ENCODE measurements around the gene MLPH.

MLPH gene

DNA sequence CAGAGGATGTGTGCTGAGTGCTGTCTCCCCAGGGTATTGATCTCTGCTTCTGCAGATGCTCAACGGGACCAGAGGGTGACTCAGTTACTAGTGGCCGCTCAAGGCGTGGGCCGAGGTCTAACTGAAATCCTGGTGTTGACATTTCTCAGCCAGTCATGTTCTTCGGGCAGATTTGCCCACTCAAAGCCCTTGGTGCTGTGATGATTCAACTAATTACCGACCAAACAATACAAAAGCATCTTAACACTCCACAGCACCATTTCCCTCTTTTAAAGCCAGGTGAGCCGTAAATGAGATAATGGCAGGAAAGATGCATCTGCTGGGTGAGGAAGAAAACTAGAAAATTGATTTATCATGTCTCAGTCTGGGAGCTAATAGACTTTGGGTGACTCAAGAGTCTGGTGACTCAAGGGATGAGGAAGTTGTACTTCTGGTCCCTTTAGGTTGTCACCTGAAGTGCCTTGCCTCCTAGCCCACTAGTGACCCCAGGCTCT is 46.7 kb downstream of the MLPH start:
- H3K4me3 ChIP-seq (ENCODE audit: low read depth, low read length), result no peak overlapping the region
- TF ChIP-seq, protein P1, sequence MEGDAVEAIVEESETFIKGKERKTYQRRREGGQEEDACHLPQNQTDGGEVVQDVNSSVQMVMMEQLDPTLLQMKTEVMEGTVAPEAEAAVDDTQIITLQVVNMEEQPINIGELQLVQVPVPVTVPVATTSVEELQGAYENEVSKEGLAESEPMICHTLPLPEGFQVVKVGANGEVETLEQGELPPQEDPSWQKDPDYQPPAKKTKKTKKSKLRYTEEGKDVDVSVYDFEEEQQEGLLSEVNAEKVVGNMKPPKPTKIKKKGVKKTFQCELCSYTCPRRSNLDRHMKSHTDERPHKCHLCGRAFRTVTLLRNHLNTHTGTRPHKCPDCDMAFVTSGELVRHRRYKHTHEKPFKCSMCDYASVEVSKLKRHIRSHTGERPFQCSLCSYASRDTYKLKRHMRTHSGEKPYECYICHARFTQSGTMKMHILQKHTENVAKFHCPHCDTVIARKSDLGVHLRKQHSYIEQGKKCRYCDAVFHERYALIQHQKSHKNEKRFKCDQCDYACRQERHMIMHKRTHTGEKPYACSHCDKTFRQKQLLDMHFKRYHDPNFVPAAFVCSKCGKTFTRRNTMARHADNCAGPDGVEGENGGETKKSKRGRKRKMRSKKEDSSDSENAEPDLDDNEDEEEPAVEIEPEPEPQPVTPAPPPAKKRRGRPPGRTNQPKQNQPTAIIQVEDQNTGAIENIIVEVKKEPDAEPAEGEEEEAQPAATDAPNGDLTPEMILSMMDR (IDR thresholded peaks at IDR 0.05; ENCODE audit: low read depth, low read length), result no peak

DNA sequence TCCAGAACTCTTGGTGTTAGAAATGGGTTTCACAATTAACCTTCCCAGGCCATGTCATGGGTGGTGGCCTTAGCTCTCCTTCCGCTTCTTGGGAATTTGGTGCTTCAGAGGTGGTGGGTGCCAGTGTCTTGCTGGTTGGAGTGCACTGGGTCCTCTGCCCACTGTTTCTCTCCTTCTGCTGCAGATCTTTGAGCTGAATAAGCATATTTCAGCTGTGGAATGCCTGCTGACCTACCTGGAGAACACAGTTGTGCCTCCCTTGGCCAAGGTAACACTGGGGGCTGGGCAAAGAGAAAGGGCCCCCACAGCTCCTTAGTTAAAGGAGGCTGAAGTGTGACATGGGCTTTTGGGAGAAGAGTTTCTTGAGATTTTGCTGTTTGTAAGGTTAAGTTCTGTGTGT is 47.3 kb downstream of the MLPH start:
- H3K4me3 ChIP-seq (ENCODE audit: low read depth, low read length), result no peak overlapping the region
- TF ChIP-seq, protein P1 (IDR thresholded peaks at IDR 0.05; ENCODE audit: low read depth, low read length), result no peak

DNA sequence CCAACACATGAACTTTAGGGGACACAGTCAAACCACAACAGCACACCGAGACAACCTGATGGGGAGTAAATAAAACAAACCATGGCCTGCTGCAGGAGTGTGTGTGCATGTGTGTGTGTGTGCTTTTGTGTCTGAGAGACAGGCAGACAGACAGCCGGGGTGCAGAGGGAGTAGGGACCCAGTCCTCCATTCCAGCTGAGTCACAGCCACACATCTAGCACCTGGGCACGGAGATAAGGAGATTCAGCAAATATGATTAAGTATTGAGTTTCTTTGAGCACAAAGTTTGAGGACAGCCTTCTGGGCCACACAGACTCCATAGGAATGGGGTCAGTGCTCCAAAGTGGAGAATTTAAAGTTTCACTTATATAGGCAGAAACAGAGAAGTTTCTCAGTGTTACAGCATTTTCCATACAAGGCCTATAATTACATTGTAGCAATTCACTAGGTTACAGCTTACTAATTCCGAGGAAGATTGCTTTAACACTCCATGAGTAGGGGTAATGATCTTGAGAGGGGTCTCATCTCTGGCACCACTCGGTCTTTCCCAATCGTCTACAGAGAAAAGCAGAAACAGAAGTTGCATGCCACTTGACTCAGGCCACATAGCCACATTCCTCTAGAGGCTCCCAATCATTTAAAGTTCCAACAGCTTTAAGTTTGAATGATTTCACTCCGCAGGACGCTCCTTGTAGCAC is 48.5 kb downstream of the MLPH start:
- TF ChIP-seq, protein P1 (IDR thresholded peaks at IDR 0.05; ENCODE audit: low read depth, low read length), result no peak
- H3K4me3 ChIP-seq (ENCODE audit: low read depth, low read length), result no peak overlapping the region

DNA sequence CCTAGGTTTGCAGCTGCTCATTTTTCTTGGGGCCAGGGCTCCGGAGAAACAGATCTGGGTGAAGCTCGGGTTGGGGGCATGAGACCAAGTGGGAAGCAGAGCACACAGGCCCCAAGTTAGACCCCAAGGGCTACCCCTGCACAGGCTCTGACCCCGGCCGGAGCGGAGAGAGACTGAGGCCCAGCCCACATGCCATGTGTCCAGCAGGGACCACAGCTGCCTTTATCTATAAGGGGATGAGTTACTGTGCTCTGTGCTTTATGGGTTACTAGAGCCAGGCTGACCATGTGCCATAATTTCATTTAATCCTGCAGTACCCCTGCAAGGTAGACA is 49.0 kb downstream of the MLPH start:
- H3K4me3 ChIP-seq (ENCODE audit: low read depth, low read length), result no peak overlapping the region
- TF ChIP-seq, protein P1 (IDR thresholded peaks at IDR 0.05; ENCODE audit: low read depth, low read length), result no peak

DNA sequence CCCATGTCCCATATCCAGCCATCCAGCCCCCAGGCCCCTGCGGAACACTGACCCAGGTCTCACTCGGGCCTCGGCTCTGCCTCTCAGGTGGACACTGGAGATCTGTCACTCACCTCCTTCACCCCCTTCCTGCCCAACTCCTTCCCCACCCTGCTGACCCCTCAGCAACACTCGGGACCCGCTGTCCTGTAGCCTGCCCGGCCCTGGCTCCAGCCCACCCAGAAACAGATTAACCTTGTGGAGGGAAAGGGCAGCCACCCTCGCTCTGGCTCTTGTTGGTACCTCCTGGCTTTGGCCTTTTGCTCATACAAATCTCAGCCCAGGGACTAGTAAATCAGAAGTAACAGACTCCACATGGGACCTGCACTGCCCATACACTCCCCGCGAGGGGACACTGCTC is 49.6 kb downstream of the MLPH start:
- TF ChIP-seq, protein P1 (IDR thresholded peaks at IDR 0.05; ENCODE audit: low read depth, low read length), result no peak

DNA sequence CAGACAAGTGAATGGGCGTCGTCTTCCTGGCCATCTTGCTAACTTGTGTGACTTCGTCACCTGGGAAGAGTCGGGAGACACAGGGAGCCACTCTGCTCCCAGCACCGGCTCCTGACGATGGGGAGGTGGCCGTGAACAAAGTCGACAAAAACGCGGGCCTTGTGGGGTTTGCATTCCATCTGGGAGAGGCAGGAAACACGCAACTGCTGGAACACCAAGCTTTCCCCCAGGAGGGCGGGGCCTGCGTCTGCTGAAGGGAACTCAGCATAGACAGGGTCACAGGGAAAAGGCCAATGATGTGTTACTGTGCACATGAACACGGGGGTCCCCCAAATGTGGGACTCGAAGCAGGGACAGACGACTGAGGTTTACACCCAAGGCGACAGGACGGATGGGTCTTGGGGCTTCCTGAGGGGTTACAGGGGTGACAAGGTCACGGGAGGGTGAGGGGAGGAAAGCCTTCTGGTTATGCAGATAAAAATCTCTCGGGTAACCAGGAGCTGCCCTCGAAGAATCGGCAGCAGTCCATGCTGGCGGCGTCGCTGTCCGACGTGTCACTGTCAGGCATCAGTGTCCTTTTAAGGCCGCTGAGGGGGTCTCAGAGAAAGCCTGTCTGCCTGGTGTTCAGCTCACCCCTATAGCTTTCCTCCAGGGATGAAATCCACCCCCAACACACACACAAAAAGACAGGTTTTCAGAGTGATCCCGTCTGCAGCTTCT is 51.1 kb downstream of the MLPH start:
- no peak overlapping the region for H3K4me3 ChIP-seq (ENCODE audit: low read depth, low read length)
- TF ChIP-seq, protein P1 (IDR thresholded peaks at IDR 0.05; ENCODE audit: low read depth, low read length), result no peak

More for the DNA sequence above, 49.6 kb downstream of the MLPH start:
- H3K4me3 ChIP-seq (ENCODE audit: low read depth, low read length), result no peak overlapping the region

DNA sequence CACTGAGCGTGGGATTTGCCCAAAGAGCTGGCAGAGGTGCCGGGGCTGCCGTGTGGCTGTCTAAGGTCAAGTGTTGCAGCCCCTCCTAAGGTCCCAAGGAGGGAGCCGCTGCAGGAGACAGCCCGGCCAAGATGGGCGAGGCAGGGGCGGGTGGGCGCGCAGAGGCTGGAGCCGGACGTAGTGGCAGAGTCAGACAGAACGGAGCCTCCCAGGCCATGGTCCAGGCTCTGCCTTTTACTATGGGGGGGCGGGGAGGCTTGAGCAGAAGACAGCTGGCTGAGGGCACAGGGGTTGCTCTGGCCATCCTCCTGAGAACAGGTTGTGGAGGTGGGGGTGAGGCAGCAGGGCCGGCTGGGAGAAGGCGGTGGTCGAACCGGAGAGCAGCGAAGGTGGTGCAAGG is 51.9 kb downstream of the MLPH start:
- no peak overlapping the region for H3K4me3 ChIP-seq (ENCODE audit: low read depth, low read length)
- TF ChIP-seq, protein P1 (IDR thresholded peaks at IDR 0.05; ENCODE audit: low read depth, low read length), result no peak
